ENCODE measurements around the gene PPIF. TPM values are rescaled to one million over a fixed set of nuclear protein-coding genes. Genes with fewer than 3 reads are reported as not detected.

Gene PPIF
- total and polyA plus RNA-seq, 2 experiments from 2014 or later = 24.6 to 45.5 TPM

DNA sequence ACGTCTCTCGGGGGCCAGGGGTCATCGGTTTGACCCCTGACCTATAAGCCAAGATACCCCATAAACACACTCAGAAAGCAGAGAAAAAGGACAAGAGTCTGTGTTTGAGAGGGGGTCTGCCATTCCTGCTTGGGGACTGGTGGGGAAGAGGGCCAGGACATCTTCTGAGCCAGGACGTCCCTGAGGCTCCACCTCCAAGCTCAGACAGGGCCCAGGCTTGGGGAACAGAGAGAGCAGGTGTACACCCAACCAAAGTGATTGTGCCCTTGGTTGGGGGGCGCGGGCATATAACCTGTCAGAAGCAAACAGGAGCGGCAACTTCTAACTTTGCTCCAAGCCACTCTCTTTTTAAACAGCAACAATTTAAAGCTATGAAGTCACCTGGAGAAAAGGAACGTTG lies 33.9 kb upstream of the PPIF start:
- WGBS, 2 experiments (ENCODE audit: low coverage in 1 of 2, low lambda C conversion rate in 2 of 2, missing lambda C conversion rate in 2 of 2) = 85 to 93% methylated on average over 8 of the region's 8 CpGs
- Histone ChIP-seq H3K4me2 (ENCODE audit: unreplicated experiment) (no peak overlapping the region), H3K4me1 (ENCODE audit: insufficient read depth) (peaks cover 19% of the 10 kb centered on the region), H3K79me2 (ENCODE audit: insufficient read depth) (no peaks in the 10 kb centered on the region), H3K36me3 (ENCODE audit: low read depth) (peaks cover 30% of the 10 kb centered on the region; the same call in 1 of the 2 replicates), H2AFZ (no peak overlapping the region), H3K27ac (no peak overlapping the region), H3F3A (ENCODE audit: insufficient read depth) (peaks cover 42% of the 10 kb centered on the region), H4K20me1 (ENCODE audit: insufficient read depth) (no peaks in the 10 kb centered on the region), H3K4me3 (no peak overlapping the region), H3K9me3 (ENCODE audit: low read depth) (no peaks in the 10 kb centered on the region), H3K9me2 (ENCODE audit: insufficient read depth) (no peaks in the 10 kb centered on the region), H3K9ac (no peak overlapping the region), H3K27me3 (replicated peaks; ENCODE audit: insufficient read depth) (no peaks in the 10 kb centered on the region)
- in situ Hi-C loops (cut with MboI) = no loop called here
- TF ChIP-seq EZH2 (IDR thresholded peaks at IDR 0.05; ENCODE audit: insufficient read depth, poor library complexity, severe bottlenecking) = no peak
- TF ChIP-seq EZH2phosphoT487 (IDR thresholded peaks at IDR 0.05; ENCODE audit: insufficient read depth, low read depth) = no peak
- no peak for DNase-seq

DNA sequence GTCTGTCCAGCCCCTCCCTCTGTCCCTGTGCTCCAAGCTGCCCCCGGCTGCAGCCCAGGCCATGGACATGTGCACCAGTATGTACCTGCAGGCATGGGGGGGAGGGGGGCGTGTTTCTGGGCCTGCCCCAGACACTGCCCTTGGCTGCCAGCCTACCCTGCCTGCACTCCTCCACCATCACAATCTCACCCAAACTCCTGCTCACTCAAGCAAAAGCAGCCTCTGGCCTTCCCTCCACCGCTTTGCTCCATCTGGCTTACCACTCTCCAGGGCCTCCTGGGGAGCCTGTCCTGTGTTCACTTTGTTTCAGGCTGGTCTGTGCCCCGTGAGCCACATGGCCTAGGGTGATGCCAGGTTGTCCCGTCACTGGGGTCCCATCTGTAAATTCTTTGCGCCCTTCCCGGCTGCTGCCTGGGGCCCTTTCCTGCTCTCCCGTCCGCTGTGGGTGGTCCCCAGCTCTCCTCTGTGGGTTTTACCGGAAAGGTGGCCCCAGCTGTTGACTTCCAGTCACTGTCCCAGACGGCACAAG lies 33.3 kb upstream of the PPIF start:
- Histone ChIP-seq H3K27ac (no peak overlapping the region), H3K4me1 (ENCODE audit: insufficient read depth) (peaks cover 24% of the 10 kb centered on the region), H3K9ac (no peak overlapping the region), H3F3A (ENCODE audit: insufficient read depth) (peaks cover 49% of the 10 kb centered on the region), H2AFZ (no peak overlapping the region), H3K27me3 (replicated peaks; ENCODE audit: insufficient read depth) (no peaks in the 10 kb centered on the region), H4K20me1 (ENCODE audit: insufficient read depth) (no peaks in the 10 kb centered on the region), H3K79me2 (ENCODE audit: insufficient read depth) (no peaks in the 10 kb centered on the region), H3K9me2 (ENCODE audit: insufficient read depth) (no peaks in the 10 kb centered on the region), H3K9me3 (ENCODE audit: low read depth) (no peaks in the 10 kb centered on the region), H3K36me3 (ENCODE audit: low read depth) (peaks cover 26% of the 10 kb centered on the region; the same call in 1 of the 2 replicates), H3K4me3 (no peak overlapping the region), H3K4me2 (ENCODE audit: unreplicated experiment) (no peak overlapping the region)
- in situ Hi-C loops (cut with MboI) = no loop called here
- no peak for DNase-seq
- 90 to 92% methylated on average over 11 of the region's 11 CpGs for WGBS, 2 experiments (ENCODE audit: low coverage in 1 of 2, low lambda C conversion rate in 2 of 2, missing lambda C conversion rate in 2 of 2)
- no peak for TF ChIP-seq EZH2 (IDR thresholded peaks at IDR 0.05; ENCODE audit: insufficient read depth, poor library complexity, severe bottlenecking)
- TF ChIP-seq EZH2phosphoT487 (IDR thresholded peaks at IDR 0.05; ENCODE audit: insufficient read depth, low read depth) = no peak

DNA sequence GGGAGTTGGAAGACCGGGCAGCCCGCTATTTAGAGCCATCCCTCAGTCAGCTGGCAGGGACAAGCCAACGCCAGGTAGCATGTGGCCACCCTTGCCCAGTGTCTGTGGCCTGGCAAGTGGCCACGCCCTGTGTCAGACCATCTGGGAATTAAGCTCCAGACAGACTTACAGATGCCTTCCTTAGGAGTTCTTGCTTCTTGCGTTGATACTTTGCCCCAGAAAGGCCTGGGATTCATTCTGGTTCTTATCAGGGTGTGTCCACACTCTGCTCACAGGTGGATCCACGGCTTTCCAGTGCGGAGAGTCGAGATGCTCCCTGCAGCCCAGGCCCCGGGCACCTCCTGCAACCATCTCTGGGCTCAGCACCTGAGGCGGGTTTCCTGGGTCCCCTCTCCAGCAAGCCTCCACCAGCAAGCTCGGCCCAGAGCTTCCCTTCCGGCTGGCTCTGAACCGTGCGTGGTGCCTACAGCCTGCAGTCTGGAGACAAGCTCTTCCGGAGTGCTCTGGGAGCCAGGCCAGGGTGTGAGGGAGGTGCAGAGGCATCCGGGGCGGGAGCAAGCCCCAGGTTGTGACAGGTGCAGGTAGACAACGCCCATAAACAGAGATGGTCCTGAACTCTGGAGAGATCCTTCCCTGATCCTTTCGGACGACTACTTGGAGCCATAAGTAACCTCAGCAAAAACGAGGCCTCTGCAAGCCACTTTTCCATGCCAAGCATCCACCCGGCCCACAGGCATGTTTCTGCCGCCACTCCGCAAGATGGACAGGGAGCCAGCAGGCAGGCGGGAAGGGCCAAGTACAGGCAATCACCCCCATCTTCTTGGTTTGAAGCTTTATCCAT lies 32.3 kb upstream of the PPIF start:
- peak; percentile 27 for DNase-seq
- whole genome bisulfite sequencing, 2 experiments (ENCODE audit: low coverage in 1 of 2, low lambda C conversion rate in 2 of 2, missing lambda C conversion rate in 2 of 2) = 85 to 86% methylated on average over 25 of the region's 25 CpGs

DNA sequence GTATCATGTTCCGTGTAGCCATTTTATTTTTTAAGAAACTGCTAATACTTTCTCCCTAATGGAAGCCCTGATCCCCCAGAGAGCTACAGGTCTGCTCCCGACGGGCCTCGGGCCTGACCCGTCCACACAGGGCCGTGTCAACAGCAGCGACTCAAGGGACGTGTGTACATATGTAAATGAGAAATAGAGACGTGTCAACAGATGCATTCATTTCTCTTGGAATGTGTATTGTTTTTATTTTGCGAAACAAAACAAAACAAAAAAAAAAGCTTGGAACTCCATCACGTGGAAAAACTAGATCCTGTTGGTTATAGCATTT lies 31.7 kb upstream of the PPIF start:
- Histone ChIP-seq H3K4me3 (no peak overlapping the region), H2AFZ (no peak overlapping the region), H3K9ac (no peak overlapping the region), H3F3A (ENCODE audit: insufficient read depth) (peaks cover 65% of the 10 kb centered on the region), H3K9me2 (ENCODE audit: insufficient read depth) (no peaks in the 10 kb centered on the region), H3K27ac (no peak overlapping the region), H3K4me1 (ENCODE audit: insufficient read depth) (peaks cover 34% of the 10 kb centered on the region), H4K20me1 (ENCODE audit: insufficient read depth) (no peaks in the 10 kb centered on the region), H3K4me2 (ENCODE audit: unreplicated experiment) (no peak overlapping the region), H3K27me3 (replicated peaks; ENCODE audit: insufficient read depth) (no peaks in the 10 kb centered on the region), H3K36me3 (ENCODE audit: low read depth) (peaks cover 23% of the 10 kb centered on the region; the same call in 1 of the 2 replicates), H3K9me3 (ENCODE audit: low read depth) (no peaks in the 10 kb centered on the region), H3K79me2 (ENCODE audit: insufficient read depth) (no peaks in the 10 kb centered on the region)
- TF ChIP-seq EZH2 (IDR thresholded peaks at IDR 0.05; ENCODE audit: insufficient read depth, poor library complexity, severe bottlenecking) = no peak
- no peak for TF ChIP-seq EZH2phosphoT487 (IDR thresholded peaks at IDR 0.05; ENCODE audit: insufficient read depth, low read depth)
- DNase-seq = no peak
- 81 to 82% methylated on average over 11 of the region's 11 CpGs for WGBS, 2 experiments (ENCODE audit: low coverage in 1 of 2, low lambda C conversion rate in 2 of 2, missing lambda C conversion rate in 2 of 2)
- in situ Hi-C loops (cut with MboI) = no loop called here

More for the DNA sequence above, 32.3 kb upstream of the PPIF start:
- Histone ChIP-seq H3F3A (ENCODE audit: insufficient read depth) (peaks cover 59% of the 10 kb centered on the region), H3K9ac (no peak overlapping the region), H3K4me3 (no peak overlapping the region), H4K20me1 (ENCODE audit: insufficient read depth) (no peaks in the 10 kb centered on the region), H3K4me1 (ENCODE audit: insufficient read depth) (peaks cover 28% of the 10 kb centered on the region), H3K36me3 (ENCODE audit: low read depth) (peaks cover 23% of the 10 kb centered on the region; the same call in 1 of the 2 replicates), H2AFZ (no peak overlapping the region), H3K27me3 (replicated peaks; ENCODE audit: insufficient read depth) (no peaks in the 10 kb centered on the region), H3K9me2 (ENCODE audit: insufficient read depth) (no peaks in the 10 kb centered on the region), H3K27ac (no peak overlapping the region), H3K9me3 (ENCODE audit: low read depth) (no peaks in the 10 kb centered on the region), H3K79me2 (ENCODE audit: insufficient read depth) (no peaks in the 10 kb centered on the region), H3K4me2 (ENCODE audit: unreplicated experiment) (no peak overlapping the region)
- no peak for TF ChIP-seq EZH2phosphoT487 (IDR thresholded peaks at IDR 0.05; ENCODE audit: insufficient read depth, low read depth)
- no peak for TF ChIP-seq EZH2 (IDR thresholded peaks at IDR 0.05; ENCODE audit: insufficient read depth, poor library complexity, severe bottlenecking)
- in situ Hi-C loops (cut with MboI) = no loop called here

Data from GM23248 (cell line).